ENCODE measurements around the gene TFAM.
A peak's percentile ranks its signal among the peaks of the same experiment; 100 is the strongest.

The TFAM gene

GRCh38 chr10:58384999-58385783 lies at the start of gene TFAM:
Gene TFAM, plus strand, starts transcription at chr10:58385410. Its CDS starts 138 bp downstream, at chr10:58385548.
- DNase-seq, result peak; percentile 97

GRCh38 chr10:58336242-58336641 lies 49.0 kb upstream of the TFAM start:
- DNase-seq, result no peak

- no peak for DNase-seq
Measured at GRCh38 chr10:58341422-58341821, 43.8 kb upstream of the TFAM start.

GRCh38 chr10:58341947-58342346 lies 43.3 kb upstream of the TFAM start:
- DNase-seq, result no peak

GRCh38 chr10:58347967-58348366 lies 37.2 kb upstream of the TFAM start:
- no peak for DNase-seq

- no peak for DNase-seq
Measured at GRCh38 chr10:58348571-58349033, 36.6 kb upstream of the TFAM start.

GRCh38 chr10:58350023-58350422 lies 35.2 kb upstream of the TFAM start:
- no peak for DNase-seq

GRCh38 chr10:58350619-58351323 lies 34.4 kb upstream of the TFAM start:
- DNase-seq, result no peak

- DNase-seq, result no peak
Measured at GRCh38 chr10:58351616-58352578, 33.3 kb upstream of the TFAM start.

GRCh38 chr10:58352956-58353610 lies 32.1 kb upstream of the TFAM start:
- no peak for DNase-seq

- DNase-seq, result no peak
Measured at GRCh38 chr10:58356756-58357155, 28.5 kb upstream of the TFAM start.

- DNase-seq, result no peak
Measured at GRCh38 chr10:58358314-58358933, 26.8 kb upstream of the TFAM start.

GRCh38 chr10:58358947-58359346 lies 26.3 kb upstream of the TFAM start:
- DNase-seq, result no peak

GRCh38 chr10:58359541-58359940 lies 25.7 kb upstream of the TFAM start:
- no peak for DNase-seq

- no peak for DNase-seq
Measured at GRCh38 chr10:58360412-58361004, 24.7 kb upstream of the TFAM start.

GRCh38 chr10:58361353-58361752 lies 23.9 kb upstream of the TFAM start:
- DNase-seq, result no peak

GRCh38 chr10:58362027-58362789 lies 23.0 kb upstream of the TFAM start:
- no peak for DNase-seq

- no peak for DNase-seq
Measured at GRCh38 chr10:58367069-58367468, 18.1 kb upstream of the TFAM start.

GRCh38 chr10:58371473-58371872 lies 13.7 kb upstream of the TFAM start:
- DNase-seq, result no peak

GRCh38 chr10:58372607-58373441 lies 12.4 kb upstream of the TFAM start:
- DNase-seq, result no peak
